ENCODE results near the gene UVRAG.

DNA sequence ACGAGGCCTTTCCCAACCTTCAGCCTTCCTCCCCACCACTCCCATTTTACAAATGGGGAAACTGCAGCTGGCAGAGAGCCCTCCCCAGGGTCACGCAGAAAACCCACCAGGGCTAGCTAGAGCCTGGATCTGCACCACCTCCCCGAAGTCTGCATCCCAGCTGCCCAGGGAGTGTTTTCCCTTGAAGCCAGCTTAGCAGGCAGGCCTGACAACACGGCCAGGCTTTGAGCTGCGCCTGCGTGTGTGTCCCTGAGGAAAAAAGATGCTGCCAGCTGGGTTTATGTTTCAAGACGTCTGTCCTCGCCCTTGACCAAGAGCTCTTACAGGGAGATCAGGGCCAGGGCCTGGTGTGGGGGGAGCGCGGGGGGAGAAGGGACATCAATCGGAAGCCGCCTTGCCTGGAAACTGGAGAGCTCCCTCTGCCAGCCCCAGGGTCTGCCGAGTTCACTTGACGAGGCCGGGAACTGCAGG lies 371.0 kb downstream of the UVRAG start:
- TF ChIP-seq EP300 (IDR thresholded peaks at IDR 0.05), result peak in 1 of 2 donors; percentile 5
- no peak for TF ChIP-seq CTCF (IDR thresholded peaks at IDR 0.05)

Data from tibial nerve (tissue), 4 donors.